GM21786 (cell line): ENCODE results near the gene TMC5.

Experiments used
- ATAC-seq: cut with Tn5 transposase; IDR thresholded peaks from one replicate; pipeline ENCODE4 v1.9.1; 2021; ENCODE audit not compliant: unreplicated experiment

The TMC5 gene

GRCh38 chr16:19503461-19504075 is 85.9 kb downstream of the TMC5 start:
- no peak for ATAC-seq

- no peak for ATAC-seq
These were observed 88.1 kb downstream of the TMC5 start for GRCh38 chr16:19505600-19506303.

DNA sequence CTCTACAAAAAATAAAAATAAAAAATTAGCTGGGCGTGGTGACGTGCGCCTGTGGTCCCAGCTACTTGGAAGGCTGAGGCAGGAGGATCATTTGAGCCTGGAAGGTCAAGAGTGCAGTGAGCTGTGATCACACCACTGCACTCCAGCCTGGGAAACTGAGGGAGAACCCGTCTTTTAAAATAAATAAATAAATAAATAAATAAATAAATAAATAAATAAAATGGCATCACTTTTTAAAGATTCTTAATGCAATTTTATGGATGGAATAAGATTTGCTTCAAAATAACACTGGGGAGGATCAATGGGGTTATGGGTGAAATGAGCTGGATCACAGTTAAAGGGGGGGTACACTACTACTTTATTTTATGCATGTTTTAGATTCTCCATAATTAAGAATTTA is 89.3 kb downstream of the TMC5 start:
- no peak for ATAC-seq

- ATAC-seq = no peak
These were observed 90.2 kb downstream of the TMC5 start for GRCh38 chr16:19507867-19508266.

- no peak for ATAC-seq
These were observed 94.6 kb downstream of the TMC5 start for GRCh38 chr16:19512297-19512696.

DNA sequence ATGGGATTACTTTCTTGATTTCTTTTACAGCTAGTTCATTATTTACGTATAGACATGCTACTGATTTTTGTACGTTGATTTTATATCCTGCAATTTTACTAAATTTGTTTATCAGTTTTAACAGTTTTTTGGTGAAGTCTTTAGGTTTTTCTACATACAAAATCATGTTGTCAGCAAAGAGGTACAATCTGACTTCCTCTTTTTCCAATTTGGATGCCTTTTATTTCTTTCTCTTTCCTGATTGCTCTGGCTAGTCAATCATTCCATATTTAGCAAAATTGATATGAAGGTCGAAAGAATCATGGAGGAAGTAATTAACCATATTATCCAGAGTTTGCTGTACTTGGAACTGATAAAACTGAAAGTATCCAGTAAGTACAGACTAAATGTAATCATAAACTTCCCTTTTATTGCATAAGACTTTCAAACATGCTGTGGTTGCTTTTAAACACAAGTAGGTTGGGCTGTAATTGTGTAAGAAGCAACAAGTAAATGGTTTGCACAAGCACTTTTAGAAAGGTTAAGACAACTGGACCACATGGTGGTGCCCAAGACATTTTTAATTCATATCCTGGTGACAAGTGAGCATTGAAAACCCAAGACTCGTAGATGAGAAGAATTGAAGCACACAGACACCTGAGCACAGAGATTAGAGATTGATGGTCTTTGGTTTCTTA is 95.8 kb downstream of the TMC5 start:
- ATAC-seq = no peak

- ATAC-seq = no peak
These were observed 98.1 kb downstream of the TMC5 start for GRCh38 chr16:19515757-19516156.

- ATAC-seq = no peak
These were observed 99.9 kb downstream of the TMC5 start for GRCh38 chr16:19517424-19518089.

GRCh38 chr16:19518388-19518787 is 100.7 kb downstream of the TMC5 start:
- no peak for ATAC-seq

DNA sequence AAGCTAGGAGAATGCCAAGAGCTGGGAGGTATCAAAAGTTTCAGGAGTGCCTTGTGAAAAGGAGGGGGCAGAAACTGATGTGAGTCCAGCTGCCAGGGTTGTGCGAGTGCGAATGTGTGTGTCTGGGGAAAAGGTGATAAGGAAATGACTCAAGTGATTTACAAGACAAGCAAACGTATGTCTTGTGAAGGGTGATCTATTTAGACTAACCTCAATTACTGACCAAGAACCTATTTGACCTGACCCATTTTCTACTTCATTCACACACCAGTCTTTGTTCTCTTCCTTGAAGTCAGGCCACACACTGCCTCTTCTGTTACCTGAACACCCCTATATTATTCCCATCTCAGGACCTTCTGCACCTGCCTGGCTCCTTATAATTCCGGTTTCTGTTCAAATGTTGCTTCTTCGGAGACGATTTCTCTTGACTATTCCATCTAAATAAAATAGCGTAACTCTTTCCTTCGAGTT is 103.2 kb downstream of the TMC5 start:
- no peak for ATAC-seq

- ATAC-seq = peak; percentile 75
These were observed 104.1 kb downstream of the TMC5 start, which contains the start of gene GDE1 for GRCh38 chr16:19521471-19522396. Gene GDE1 (minus strand): TSS chr16:19522098. CDS start chr16:19521964, 134 bp downstream.

DNA sequence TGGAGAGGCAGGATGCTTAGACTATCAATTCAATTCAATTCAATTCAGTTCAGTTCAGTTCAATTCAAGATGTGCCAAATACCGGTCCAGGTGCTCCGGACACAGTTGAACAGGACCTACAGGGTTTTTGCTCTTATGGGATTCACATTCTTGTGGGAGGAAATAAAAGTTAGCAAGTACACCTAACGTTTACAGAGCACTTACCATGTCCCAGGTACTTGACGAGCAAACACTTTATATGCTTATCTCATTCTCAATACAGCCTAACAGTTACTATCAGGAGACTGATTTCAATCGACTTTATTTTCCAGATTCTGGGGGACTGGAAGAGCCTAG is 104.7 kb downstream of the TMC5 start:
- no peak for ATAC-seq

DNA sequence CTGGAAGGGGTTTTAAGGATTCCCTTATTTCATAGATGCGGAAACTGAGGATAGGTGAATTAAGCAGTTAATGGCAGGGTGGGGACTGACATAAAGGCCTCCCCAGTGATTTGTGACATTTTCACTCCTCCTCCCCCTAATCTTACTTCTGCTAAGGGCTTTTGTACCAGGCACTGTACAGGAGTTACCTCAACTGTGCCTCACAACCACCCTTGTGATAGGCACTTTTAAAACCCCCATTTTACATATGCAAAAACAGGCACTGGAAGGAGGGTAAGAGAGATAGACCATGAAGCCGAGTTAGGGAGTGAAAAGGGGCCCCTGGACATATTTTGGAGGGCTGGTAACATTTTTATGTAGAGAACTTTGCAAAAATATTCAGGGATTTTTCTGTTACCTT is 105.1 kb downstream of the TMC5 start:
- no peak for ATAC-seq

DNA sequence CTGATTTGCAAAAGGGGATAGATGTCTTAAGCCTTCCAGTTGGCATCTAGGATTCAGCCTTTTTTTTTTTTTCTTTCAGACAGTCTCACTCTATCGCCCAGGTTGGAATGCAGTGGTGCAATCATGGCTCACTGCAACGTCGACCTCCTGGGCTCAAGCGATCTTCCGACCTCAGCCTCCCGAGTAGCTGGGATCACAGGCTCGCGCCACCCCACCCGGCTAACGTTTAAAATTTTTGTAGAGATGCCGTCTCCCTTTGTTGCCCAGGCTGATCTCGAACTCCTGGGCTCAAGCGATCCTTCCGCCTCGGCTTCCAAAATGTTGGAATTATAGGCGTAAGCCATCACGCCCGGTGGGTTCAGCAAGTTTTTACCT is 105.5 kb downstream of the TMC5 start:
- ATAC-seq = no peak

DNA sequence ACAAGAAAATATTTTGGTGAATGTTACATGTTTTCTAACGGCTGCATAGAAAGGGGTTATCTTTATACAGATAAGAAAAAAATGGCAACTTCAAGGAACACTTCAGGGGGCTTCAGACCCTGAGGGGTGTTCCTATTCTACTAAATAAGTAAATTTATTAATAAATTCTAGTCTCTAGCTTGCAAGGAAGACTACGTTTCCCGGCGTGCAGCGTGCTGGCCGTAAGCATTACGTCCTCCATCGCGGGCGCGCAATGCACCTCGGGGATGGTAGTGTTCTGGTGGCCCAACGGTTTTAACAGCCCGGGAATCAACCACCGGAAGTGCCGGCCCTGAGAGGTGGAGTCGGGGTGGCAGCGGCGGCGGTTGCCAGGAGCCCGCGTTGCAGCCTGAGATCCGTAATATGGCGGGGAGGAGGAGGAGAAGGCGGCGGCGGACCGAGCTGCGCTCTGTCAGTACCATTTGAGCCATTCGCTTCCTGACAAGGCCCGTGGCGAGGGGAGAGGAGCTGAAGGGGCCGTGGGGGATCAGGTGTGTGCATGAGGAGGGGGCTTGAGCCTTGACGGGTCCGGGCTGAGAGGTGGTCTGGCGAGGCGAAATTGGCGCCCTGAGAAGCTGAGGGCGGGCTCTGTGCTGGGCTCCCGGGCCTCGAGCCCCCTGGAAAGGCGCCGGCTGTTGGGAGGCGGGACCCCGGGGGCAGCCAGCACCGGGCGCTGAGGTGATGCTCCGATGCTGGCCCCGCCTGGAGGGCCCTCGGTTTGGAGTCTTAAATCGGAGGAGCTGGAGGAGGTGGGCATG is 106.1 kb downstream of the TMC5 start, which contains the start of gene CCP110:
CCP110 (plus strand) TSS at position 384 of the 797 bp plus-strand sequence. CDS start 3,940 bp downstream, outside the sequence.
- ATAC-seq = peak; percentile 64

- ATAC-seq = no peak
These were observed 106.6 kb downstream of the TMC5 start for GRCh38 chr16:19524356-19524615.

GRCh38 chr16:19524616-19525384 is 107.1 kb downstream of the TMC5 start:
- no peak for ATAC-seq

DNA sequence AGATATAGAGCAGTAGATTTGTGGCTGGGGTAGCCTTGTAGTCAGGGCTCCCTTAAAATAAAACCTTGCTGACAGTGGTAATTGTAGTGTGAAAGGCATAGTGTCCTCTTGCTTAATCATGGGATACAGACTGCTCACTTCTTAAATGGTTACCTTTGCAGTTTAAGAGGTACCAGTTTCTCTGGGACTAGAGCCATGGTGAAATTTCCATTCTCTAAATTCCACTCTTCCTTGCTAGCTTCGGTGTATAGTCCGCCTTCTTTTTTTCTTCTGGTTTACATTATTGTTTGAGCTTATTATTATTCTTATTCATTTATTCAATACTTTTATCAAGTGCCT is 107.7 kb downstream of the TMC5 start:
- no peak for ATAC-seq

- no peak for ATAC-seq
These were observed 109.5 kb downstream of the TMC5 start for GRCh38 chr16:19527161-19527560.
